HCT116 (cell line): ENCODE data around the gene CREBRF.
"Not testable (repeated sequence)": the region's sequence is repeated elsewhere in the genome, so short reads cannot be mapped to it uniquely, and the experiment has no call there.

Experiments
- CTCF ChIP-seq, 3 experiments: fragments of 200-600 bp in 1 of 3; sonication (generic) in 1 of 3; IDR thresholded peaks in 2 of 3; conservative IDR thresholded peaks in 1 of 3; 2 replicates each; pipeline ENCODE4 v1.5.1; 2012 to 2017; ENCODE audit warnings: low read depth in 2 of 3, low read length in 2 of 3, antibody characterized with exemption in 1 of 3, borderline replicate concordance in 1 of 3, control low read depth in 1 of 3, mild to moderate bottlenecking in 1 of 3, mixed read lengths in 1 of 3, mixed run types in 1 of 3, moderate library complexity in 1 of 3; ENCODE audit not compliant: insufficient read depth in 1 of 3
- EZH2 ChIP-seq: fragments of 200-600 bp; sonication (generic); IDR thresholded peaks from 2 replicates; pipeline ENCODE4 v1.6.1; 2017; ENCODE audit warnings: antibody characterized with exemption, mixed run types
- MAX ChIP-seq: IDR thresholded peaks from 2 replicates; pipeline ENCODE4 v1.6.1; 2012
- POLR2A ChIP-seq: IDR thresholded peaks from 2 replicates; pipeline ENCODE4 v1.7.0; 2011; ENCODE audit warnings: borderline replicate concordance; ENCODE audit not compliant: insufficient read depth, insufficient read length; ENCODE audit errors: extremely low read depth

GRCh38 chr5:173047096-173047837, 8.9 kb upstream of the CREBRF start:
- TF ChIP-seq MAX; EZH2; POLR2A; CTCF (IDR thresholded peaks at IDR 0.05 in 2 of 3, conservative IDR thresholded peaks at IDR 0.05 in 1 of 3; ENCODE audit: borderline replicate concordance in 1 of 3, insufficient read depth in 1 of 3, low read depth in 2 of 3, low read length in 2 of 3): not testable (repeated sequence)
